OCI-LY7 (cell line): Measurements from ENCODE around the gene KRTDAP. TPM values are rescaled to one million over a fixed set of nuclear protein-coding genes. Genes with fewer than 3 reads are reported as not detected.
A peak's percentile ranks its signal among the peaks of the same experiment; 100 is the strongest.

Experiments used
- BruUV-seq: library from RNA; stranded (reverse); fragments of 400-500 nt; replicated peaks from 2 replicates; lab custom pipeline; 2021; lab: Mats Ljungman, UMichigan
- CTCF ChIA-PET: fragments of 300-600 bp; sonication (Branson Sonifier 250); formaldehyde crosslinking; loops from one replicate; lab custom pipeline; 2022; ENCODE audit warnings: antibody characterized with exemption; ENCODE audit not compliant: unreplicated experiment; lab: Charles Lee
- POLR2A ChIA-PET: fragments of 300-600 bp; sonication (Branson Sonifier 250); formaldehyde crosslinking; loops from one replicate; lab custom pipeline; 2022; ENCODE audit warnings: antibody characterized with exemption; lab: Charles Lee
- DNase-seq: peaks from one replicate; pipeline ENCODE4 v3.0.0-alpha.2; 2015; ENCODE audit warnings: low spot score
- H2AFZ ChIP-seq: fragments of 200-600 bp; sonication (generic), shearing (Covaris generic); 2 replicates; pipeline ENCODE4 v1.6.1; 2014; ENCODE audit warnings: mild to moderate bottlenecking, antibody characterized with exemption, low read length, moderate library complexity
- H3K27ac ChIP-seq: fragments of 200-600 bp; sonication (generic); 2 replicates; pipeline ENCODE4 v1.5.1; 2014; ENCODE audit warnings: mixed run types, low read depth, mild to moderate bottlenecking, moderate library complexity, low read length, inconsistent platforms; ENCODE audit not compliant: poor library complexity, severe bottlenecking
- H3K36me3 ChIP-seq: fragments of 200-600 bp; sonication (generic); 2 replicates; pipeline ENCODE4 v1.6.1; 2014; ENCODE audit warnings: mild to moderate bottlenecking, antibody characterized with exemption, low read length, moderate library complexity, mixed read lengths; ENCODE audit not compliant: insufficient read depth
- H3K4me1 ChIP-seq: fragments of 200-600 bp; sonication (generic); 2 replicates; pipeline ENCODE4 v1.5.1; 2014; ENCODE audit warnings: mild to moderate bottlenecking, low read length; ENCODE audit not compliant: insufficient read depth, poor library complexity, severe bottlenecking
- H3K4me2 ChIP-seq: fragments of 200-600 bp; sonication (generic); 2 replicates; pipeline ENCODE4 v1.6.1; 2014; ENCODE audit warnings: mild to moderate bottlenecking, low read length
- H3K4me3 ChIP-seq: fragments of 200-600 bp; sonication (generic); 2 replicates; pipeline ENCODE4 v1.5.1; 2014; ENCODE audit warnings: mild to moderate bottlenecking, low read depth, low read length; ENCODE audit not compliant: poor library complexity, severe bottlenecking
- H3K79me2 ChIP-seq: fragments of 200-600 bp; sonication (generic); 2 replicates; pipeline ENCODE4 v1.6.1; 2016; ENCODE audit warnings: low read depth, mild to moderate bottlenecking, low read length, moderate library complexity, mixed read lengths; ENCODE audit not compliant: insufficient read depth
- H3K9me2 ChIP-seq: fragments of 200-600 bp; sonication (generic); 2 replicates; pipeline ENCODE4 v1.6.1; 2016; ENCODE audit warnings: mild to moderate bottlenecking, low read length, mixed read lengths; ENCODE audit not compliant: insufficient read depth
- H3K9me3 ChIP-seq: fragments of 200-600 bp; sonication (generic); 2 replicates; pipeline ENCODE4 v1.6.1; 2014; ENCODE audit warnings: mild to moderate bottlenecking, mixed run types, low read length, mixed read lengths
- H4K20me1 ChIP-seq: fragments of 200-600 bp; sonication (generic); 2 replicates; pipeline ENCODE4 v1.6.1; 2014; ENCODE audit warnings: mild to moderate bottlenecking, antibody characterized with exemption, low read length, moderate library complexity, mixed read lengths; ENCODE audit not compliant: insufficient read depth
- CTCF ChIP-seq: fragments of 200-600 bp; sonication (generic); conservative IDR thresholded peaks from 2 replicates; pipeline ENCODE4 v1.5.1; 2014; ENCODE audit warnings: mild to moderate bottlenecking, antibody characterized with exemption, low read length, moderate library complexity, mixed read lengths
- EZH2phosphoT487 ChIP-seq: fragments of 200-600 bp; sonication (generic); IDR thresholded peaks from 2 replicates; pipeline ENCODE4 v1.6.1; 2018; ENCODE audit warnings: low read depth, borderline replicate concordance, mild to moderate bottlenecking, mixed run types, antibody characterized with exemption, low read length, moderate library complexity, mixed read lengths
- intact Hi-C: fragments of 100-400 bp; cut with micrococcal nuclease; formaldehyde crosslinking; loops from one replicate; pipeline ENCODE4 v1.10.0; 2022; ENCODE audit not compliant: unreplicated experiment
- total RNA-seq, 2 experiments: library from RNA; depleted of rRNA in 1 of 2; stranded (reverse); fragments of >200 nt in 1 of 2; shearing (Covaris generic) in 1 of 2; gene quantifications; 2 replicates each; pipeline ENCODE4 v1.2.3, GENCODE V29; 2014 to 2022

Gene KRTDAP
- total RNA-seq, 2 experiments from 2014 or later, result not detected

DNA sequence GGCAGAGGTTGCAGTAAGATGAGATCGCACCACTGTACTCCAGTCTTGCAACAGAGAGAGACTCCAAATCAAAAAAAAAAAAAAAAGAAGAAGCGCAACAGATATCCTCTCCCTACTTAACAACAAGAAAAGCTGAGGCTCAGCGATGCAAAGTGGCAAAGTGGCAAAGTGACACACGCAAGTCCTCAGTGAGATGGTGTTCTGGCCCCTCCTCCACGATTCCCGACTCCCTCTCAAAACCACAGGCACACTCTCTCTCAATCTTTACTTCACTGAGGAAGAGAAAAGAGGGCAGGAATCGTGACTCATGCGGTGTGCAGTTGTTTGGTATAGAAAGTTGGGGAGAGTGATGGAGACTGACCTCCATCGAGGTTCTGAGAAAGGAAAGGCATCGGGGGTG lies 29.7 kb downstream of the KRTDAP start:
- no TSS peak for BruUV-seq
- Histone ChIP-seq H3K36me3 (no peaks in the 10 kb centered on the region), H3K9me2 (no peaks in the 10 kb centered on the region), H3K27ac (no peak overlapping the region), H3K4me3 (no peak overlapping the region), H4K20me1 (no peaks in the 10 kb centered on the region), H3K79me2 (no peaks in the 10 kb centered on the region), H2AFZ (no peak overlapping the region), H3K4me2 (0 out of 2 replicates have a peak overlapping the region, but pooled peaks have one; percentile 4), H3K4me1 (peaks cover 65% of the 10 kb centered on the region), H3K9me3 (no peaks in the 10 kb centered on the region)
- ChIA-PET POLR2A (interaction anchor here (0.6 to 0.7 kb wide), 2 partner anchors 16 to 111 kb away, joined by 3 to 4 read pairs; no protein-coding TSS in a partner anchor), CTCF (no interaction called here)
- TF ChIP-seq EZH2phosphoT487, result no peak
- no peak for TF ChIP-seq CTCF
- intact Hi-C loops, result loop anchor here (10.0 kb wide), 1 partner anchor 316 kb away; the partner anchor contains the start of gene FXYD7
- DNase-seq, result no peak

- ChIA-PET POLR2A (interaction anchor here (0.6 to 1.4 kb wide), 2 partner anchors 103 to 458 kb away, joined by 3 to 4 read pairs; no protein-coding TSS in a partner anchor), CTCF (no interaction called here)
- Histone ChIP-seq H3K9me3 (no peaks in the 10 kb centered on the region), H3K4me3 (no peak overlapping the region), H3K4me1 (peaks cover 65% of the 10 kb centered on the region), H3K27ac (no peak overlapping the region), H3K4me2 (peak overlapping the region; percentile 67), H4K20me1 (no peaks in the 10 kb centered on the region), H3K36me3 (no peaks in the 10 kb centered on the region), H3K9me2 (no peaks in the 10 kb centered on the region), H3K79me2 (no peaks in the 10 kb centered on the region), H2AFZ (no peak overlapping the region)
- intact Hi-C loops, result loop anchor here (10.0 kb wide), 1 partner anchor 315 kb away; the partner anchor contains the start of gene FXYD7
- BruUV-seq, result no TSS peak
- DNase-seq, result no peak
- no peak for TF ChIP-seq EZH2phosphoT487
- no peak for TF ChIP-seq CTCF
Measured at GRCh38 chr19:35459414-35460082, 30.7 kb downstream of the KRTDAP start.
